Bronchial epithelial cell (primary cell): ENCODE data around the gene CXCR3. TPM values are rescaled to one million over a fixed set of nuclear protein-coding genes. Genes with fewer than 3 reads are reported as not detected.
"Not testable (repeated sequence)": the region's sequence is repeated elsewhere in the genome, so short reads cannot be mapped to it uniquely, and the experiment has no call there.

Experiments used
- DNase-seq: peaks from one replicate; pipeline ENCODE4 v3.0.0-alpha.2; 2010; ENCODE audit warnings: low read depth
- FAIRE-seq: peaks from 2 replicates; lab custom pipeline; 2011; peaks lifted over from hg19 to GRCh38; lab: Jason Lieb, UNC
- H3K27me3 ChIP-seq: 2 replicates; pipeline ENCODE4 v1.5.1; 2011; ENCODE audit warnings: low read length; ENCODE audit not compliant: control insufficient read depth, insufficient read depth
- H3K36me3 ChIP-seq: 2 replicates; pipeline ENCODE4 v1.5.1; 2011; ENCODE audit warnings: low read length; ENCODE audit not compliant: control insufficient read depth, insufficient read depth
- H3K4me3 ChIP-seq: 2 replicates; pipeline ENCODE4 v1.5.1; 2011; ENCODE audit warnings: mild to moderate bottlenecking, low read depth, low read length, control low read depth
- total RNA-seq: library from RNA; depleted of rRNA; stranded (reverse); fragments of >200 nt; gene quantifications from 2 replicates; pipeline ENCODE4 v1.2.1, GENCODE V29; 2014
- TF ChIP-seq, protein P1 (sequence below): IDR thresholded peaks from 2 replicates; pipeline ENCODE4 v1.5.1; 2011; ENCODE audit warnings: mild to moderate bottlenecking, moderate library complexity, low read length, control low read depth, inconsistent platforms; ENCODE audit not compliant: insufficient read depth, severe bottlenecking

Gene CXCR3
- total RNA-seq, 1 donor from 2014 or later, result not detected

DNA sequence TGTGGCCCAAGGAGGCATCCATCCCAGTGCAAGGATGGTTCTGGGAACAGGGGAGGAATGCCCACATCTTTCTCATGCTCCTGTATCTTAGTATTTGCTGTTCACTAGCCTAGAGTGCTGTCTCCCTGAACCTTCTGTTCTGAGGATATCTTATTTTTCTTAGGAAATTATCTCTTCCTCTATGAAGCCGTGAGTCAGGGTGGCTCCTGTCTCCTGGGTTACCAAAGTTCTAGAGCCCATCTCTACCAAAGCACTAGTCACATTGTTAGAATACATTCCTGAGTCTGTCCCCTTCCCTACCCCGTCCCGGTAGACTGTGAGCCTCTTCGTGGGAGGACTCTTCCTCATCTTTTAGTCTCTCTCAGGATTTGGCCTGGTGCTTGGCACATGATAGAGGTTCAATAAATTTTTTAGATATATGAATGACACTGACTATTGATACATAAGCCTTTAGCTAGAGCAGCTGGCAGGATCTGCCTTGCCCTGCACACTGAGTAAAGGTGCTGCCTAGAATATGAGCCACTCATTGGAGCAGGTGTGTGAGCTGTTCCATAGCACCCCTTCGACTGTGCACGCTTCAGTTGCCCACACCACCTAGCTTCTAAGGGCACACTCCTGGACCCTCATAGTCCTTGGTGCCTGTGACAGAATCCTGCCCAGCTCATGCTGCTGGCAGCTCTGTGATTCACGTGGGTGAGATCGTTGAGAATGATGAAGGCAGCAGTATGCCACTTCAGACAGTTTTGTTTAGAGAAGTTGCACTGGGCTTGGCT lies 13.3 kb downstream of the CXCR3 start:
- no peak for FAIRE-seq
- H3K4me3 ChIP-seq, result no peak overlapping the region
- no peaks in the 10 kb centered on the region for H3K27me3 ChIP-seq
- DNase-seq, result no peak
- TF ChIP-seq, protein P1, sequence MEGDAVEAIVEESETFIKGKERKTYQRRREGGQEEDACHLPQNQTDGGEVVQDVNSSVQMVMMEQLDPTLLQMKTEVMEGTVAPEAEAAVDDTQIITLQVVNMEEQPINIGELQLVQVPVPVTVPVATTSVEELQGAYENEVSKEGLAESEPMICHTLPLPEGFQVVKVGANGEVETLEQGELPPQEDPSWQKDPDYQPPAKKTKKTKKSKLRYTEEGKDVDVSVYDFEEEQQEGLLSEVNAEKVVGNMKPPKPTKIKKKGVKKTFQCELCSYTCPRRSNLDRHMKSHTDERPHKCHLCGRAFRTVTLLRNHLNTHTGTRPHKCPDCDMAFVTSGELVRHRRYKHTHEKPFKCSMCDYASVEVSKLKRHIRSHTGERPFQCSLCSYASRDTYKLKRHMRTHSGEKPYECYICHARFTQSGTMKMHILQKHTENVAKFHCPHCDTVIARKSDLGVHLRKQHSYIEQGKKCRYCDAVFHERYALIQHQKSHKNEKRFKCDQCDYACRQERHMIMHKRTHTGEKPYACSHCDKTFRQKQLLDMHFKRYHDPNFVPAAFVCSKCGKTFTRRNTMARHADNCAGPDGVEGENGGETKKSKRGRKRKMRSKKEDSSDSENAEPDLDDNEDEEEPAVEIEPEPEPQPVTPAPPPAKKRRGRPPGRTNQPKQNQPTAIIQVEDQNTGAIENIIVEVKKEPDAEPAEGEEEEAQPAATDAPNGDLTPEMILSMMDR, result no peak
- H3K36me3 ChIP-seq, result peaks cover 13% of the 10 kb centered on the region

DNA sequence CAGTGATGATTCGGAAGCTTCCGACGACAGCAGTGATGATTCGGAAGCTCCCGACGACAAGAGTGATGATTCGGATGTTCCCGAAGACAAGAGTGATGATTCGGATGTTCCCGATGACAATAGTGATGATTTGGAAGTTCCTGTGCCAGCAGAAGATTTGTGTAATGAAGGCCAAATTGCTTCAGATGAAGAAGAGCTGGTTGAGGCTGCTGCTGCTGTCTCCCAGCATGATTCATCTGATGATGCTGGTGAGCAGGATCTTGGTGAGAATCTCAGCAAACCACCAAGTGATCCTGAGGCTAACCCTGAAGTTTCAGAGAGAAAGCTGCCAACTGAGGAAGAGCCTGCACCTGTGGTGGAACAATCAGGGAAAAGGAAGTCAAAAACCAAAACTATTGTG lies 14.2 kb downstream of the CXCR3 start:
- DNase-seq, result no peak
- TF ChIP-seq, protein P1, result no peak
- Histone ChIP-seq H3K27me3 (no peaks in the 10 kb centered on the region), H3K4me3 (no peak overlapping the region), H3K36me3 (peaks cover 9% of the 10 kb centered on the region)
- FAIRE-seq, result no peak

- FAIRE-seq (no peak), DNase-seq (no peak)
- TF ChIP-seq, protein P1, result no peak
- Histone ChIP-seq H3K4me3 (no peak overlapping the region), H3K27me3 (no peaks in the 10 kb centered on the region), H3K36me3 (peaks cover 7% of the 10 kb centered on the region)
Measured at GRCh38 chrX:71603618-71604017, 14.7 kb downstream of the CXCR3 start.

DNA sequence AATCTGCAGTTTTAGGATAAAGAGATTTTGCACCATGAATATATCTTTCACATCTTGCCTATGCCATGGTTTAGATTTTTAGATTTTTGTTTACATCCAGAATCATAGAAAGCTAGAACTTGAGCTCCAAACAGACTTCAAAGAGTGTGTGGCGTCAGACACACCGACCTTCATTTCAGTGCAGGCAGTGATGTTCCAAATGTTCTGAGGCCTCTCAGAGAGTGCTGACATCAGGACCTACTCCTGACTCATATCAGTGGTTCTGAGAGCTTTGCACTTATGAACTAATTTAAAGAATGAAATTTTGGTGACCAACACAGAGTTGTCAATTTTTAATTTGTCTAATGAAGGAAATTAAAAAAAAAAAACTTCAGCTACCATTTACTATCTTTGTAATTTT lies 18.3 kb downstream of the CXCR3 start:
- no peak overlapping the region for H3K4me3 ChIP-seq
- no peak for FAIRE-seq
- TF ChIP-seq, protein P1, result no peak
- H3K27me3 ChIP-seq, result no peaks in the 10 kb centered on the region
- DNase-seq, result no peak
- peaks cover 3% of the 10 kb centered on the region for H3K36me3 ChIP-seq

- DNase-seq, H3K4me3 ChIP-seq, H3K36me3 ChIP-seq, H3K27me3 ChIP-seq: not testable (repeated sequence)
- FAIRE-seq, result peak; percentile 83
Measured at GRCh38 chrX:71593210-71593609, 25.1 kb downstream of the CXCR3 start.

DNA sequence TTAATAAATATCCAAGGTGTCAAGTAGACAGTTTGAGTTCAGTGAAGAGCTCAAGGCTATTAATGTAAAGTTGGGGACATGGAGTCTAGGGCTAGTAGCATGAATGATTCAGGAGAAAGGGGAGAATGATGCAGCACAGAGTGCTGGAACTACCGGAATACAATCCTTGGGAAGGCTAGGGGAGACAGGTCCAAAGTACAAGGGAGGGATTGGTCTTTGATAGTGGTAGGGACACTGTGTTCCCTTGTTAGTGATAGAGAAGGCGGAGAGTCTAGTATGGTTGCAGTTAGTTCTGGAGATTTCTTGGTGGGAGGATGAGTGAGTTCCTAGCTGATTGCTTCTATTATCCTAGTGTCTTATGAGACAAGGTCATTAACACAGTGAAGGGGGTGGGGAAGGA lies 31.4 kb downstream of the CXCR3 start:
- Histone ChIP-seq H3K36me3 (no peaks in the 10 kb centered on the region), H3K27me3 (no peaks in the 10 kb centered on the region), H3K4me3 (no peak overlapping the region)
- DNase-seq (no peak), FAIRE-seq (no peak)
- TF ChIP-seq, protein P1, result no peak
